ENCODE results near the gene BABAM2.

DNA sequence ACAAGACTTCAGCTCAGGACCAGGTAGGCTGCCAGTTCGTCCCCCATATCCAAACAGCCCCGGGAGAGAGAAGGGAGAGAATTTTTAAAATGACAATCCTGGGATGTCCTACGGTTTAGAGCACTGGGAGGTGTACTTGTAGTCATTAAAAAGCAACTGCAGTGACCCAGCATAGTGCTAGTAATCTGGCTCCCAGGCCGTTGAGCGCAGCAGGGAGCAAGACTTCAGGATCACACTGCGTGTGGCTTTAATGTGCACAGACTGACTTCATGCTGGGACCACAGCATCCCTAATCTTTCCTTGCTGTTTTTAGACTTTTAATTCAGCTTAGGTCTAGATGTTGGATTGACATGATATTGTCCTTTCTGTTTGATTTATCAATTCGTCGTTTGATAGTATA lies 282.8 kb downstream of the BABAM2 start:
- TF ChIP-seq CTCF (IDR thresholded peaks at IDR 0.05; ENCODE audit: borderline replicate concordance, extremely low read depth, low read length, poor library complexity, severe bottlenecking): no peak
- no peak for TF ChIP-seq EZH2 (IDR thresholded peaks at IDR 0.05; ENCODE audit: borderline replicate concordance, low read depth, low read length, severe bottlenecking)

All from DND-41 (cell line).